DND-41 (cell line): ENCODE measurements around the gene CCDC178.

ENCODE experiments used
- ATAC-seq: fragments of 200-7000 bp; cut with Tn5 transposase; 3 replicates; pipeline ENCODE4 v1.9.1; 2021; ENCODE audit warnings: low read depth; ENCODE audit not compliant: insufficient read depth
- DNase-seq: peaks from one replicate; pipeline ENCODE4 v3.0.0-alpha.2; 2020
- H2AFZ ChIP-seq: 2 replicates; pipeline ENCODE4 v1.6.0; 2012; ENCODE audit warnings: low read depth, low read length
- H3K27ac ChIP-seq: 2 replicates; pipeline ENCODE4 v1.5.1; 2012; ENCODE audit warnings: low read length, inconsistent platforms
- H3K27me3 ChIP-seq: fragments of 200-600 bp; sonication (generic); 2 replicates; pipeline ENCODE4 v1.6.0; 2012; ENCODE audit warnings: low read length, mild to moderate bottlenecking, inconsistent platforms; ENCODE audit not compliant: insufficient read depth, poor library complexity
- H3K36me3 ChIP-seq: 2 replicates; pipeline ENCODE4 v1.5.1; 2012; ENCODE audit warnings: low read length, inconsistent platforms; ENCODE audit not compliant: insufficient read depth
- H3K4me1 ChIP-seq: 2 replicates; pipeline ENCODE4 v1.5.1; 2012; ENCODE audit warnings: mild to moderate bottlenecking, low read length; ENCODE audit not compliant: insufficient read depth
- H3K4me2 ChIP-seq: 2 replicates; pipeline ENCODE4 v1.6.0; 2012; ENCODE audit warnings: mild to moderate bottlenecking, moderate library complexity, low read length, inconsistent platforms; ENCODE audit not compliant: insufficient read depth
- H3K4me3 ChIP-seq, 2 experiments: fragments of 200-600 bp in 1 of 2; shearing (Covaris generic) in 1 of 2; 2 replicates each; pipeline ENCODE4 v1.5.1; 2012 to 2016; ENCODE audit warnings: inconsistent platforms in 2 of 2, low read length in 2 of 2, mild to moderate bottlenecking in 2 of 2, low read depth in 1 of 2, moderate library complexity in 1 of 2
- H3K79me2 ChIP-seq: 2 replicates; pipeline ENCODE4 v1.6.0; 2012; ENCODE audit warnings: low read length, inconsistent platforms; ENCODE audit not compliant: insufficient read depth
- H3K9ac ChIP-seq: 2 replicates; pipeline ENCODE4 v1.6.0; 2012; ENCODE audit warnings: low read depth, mild to moderate bottlenecking, inconsistent platforms, low read length, moderate library complexity
- H3K9me3 ChIP-seq: 2 replicates; pipeline ENCODE4 v1.5.1; 2012; ENCODE audit warnings: low read length, moderate library complexity, mild to moderate bottlenecking, inconsistent platforms; ENCODE audit not compliant: insufficient read depth, severe bottlenecking
- H4K20me1 ChIP-seq: 2 replicates; pipeline ENCODE4 v1.6.0; 2012; ENCODE audit warnings: low read length; ENCODE audit not compliant: insufficient read depth
- EZH2 ChIP-seq: IDR thresholded peaks from 3 replicates; pipeline ENCODE4 v1.6.1; 2012; ENCODE audit warnings: borderline replicate concordance, low read depth, mild to moderate bottlenecking, moderate library complexity, low read length, inconsistent platforms; ENCODE audit not compliant: severe bottlenecking
- TF ChIP-seq, protein P1 (sequence below): IDR thresholded peaks from 2 replicates; pipeline ENCODE4 v1.5.1; 2012; ENCODE audit warnings: borderline replicate concordance, low read length, moderate library complexity, mild to moderate bottlenecking; ENCODE audit not compliant: poor library complexity, severe bottlenecking; ENCODE audit errors: extremely low read depth

Gene CCDC178

DNA sequence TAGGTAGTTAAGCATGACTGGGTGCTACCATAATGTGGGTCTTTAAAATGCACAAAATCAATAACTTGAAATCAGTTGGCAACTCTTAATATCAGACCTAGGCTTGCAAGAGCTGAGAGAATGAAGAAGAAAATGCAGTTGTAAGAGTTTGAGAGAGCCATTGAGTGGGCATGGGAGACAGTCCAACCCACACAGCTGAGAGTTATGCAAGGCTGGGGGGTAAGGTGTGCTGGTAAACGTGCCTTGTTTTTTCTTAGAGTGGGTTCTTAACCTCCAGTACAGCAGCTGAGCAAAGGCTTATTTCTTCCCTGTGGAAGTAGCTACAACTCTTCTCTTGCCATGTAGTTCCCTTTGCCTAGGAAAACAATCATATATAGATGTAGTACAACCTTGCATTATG lies 20.2 kb upstream of the CCDC178 start:
- no peaks in the 10 kb centered on the region for H3K79me2 ChIP-seq
- H4K20me1 ChIP-seq: no peaks in the 10 kb centered on the region
- H3K4me3 ChIP-seq: no peak overlapping the region
- DNase-seq (no peak), ATAC-seq (no peak)
- H3K27ac ChIP-seq: no peak overlapping the region
- H3K27me3 ChIP-seq: no peaks in the 10 kb centered on the region
- H3K36me3 ChIP-seq: no peaks in the 10 kb centered on the region
- TF ChIP-seq, protein P1, sequence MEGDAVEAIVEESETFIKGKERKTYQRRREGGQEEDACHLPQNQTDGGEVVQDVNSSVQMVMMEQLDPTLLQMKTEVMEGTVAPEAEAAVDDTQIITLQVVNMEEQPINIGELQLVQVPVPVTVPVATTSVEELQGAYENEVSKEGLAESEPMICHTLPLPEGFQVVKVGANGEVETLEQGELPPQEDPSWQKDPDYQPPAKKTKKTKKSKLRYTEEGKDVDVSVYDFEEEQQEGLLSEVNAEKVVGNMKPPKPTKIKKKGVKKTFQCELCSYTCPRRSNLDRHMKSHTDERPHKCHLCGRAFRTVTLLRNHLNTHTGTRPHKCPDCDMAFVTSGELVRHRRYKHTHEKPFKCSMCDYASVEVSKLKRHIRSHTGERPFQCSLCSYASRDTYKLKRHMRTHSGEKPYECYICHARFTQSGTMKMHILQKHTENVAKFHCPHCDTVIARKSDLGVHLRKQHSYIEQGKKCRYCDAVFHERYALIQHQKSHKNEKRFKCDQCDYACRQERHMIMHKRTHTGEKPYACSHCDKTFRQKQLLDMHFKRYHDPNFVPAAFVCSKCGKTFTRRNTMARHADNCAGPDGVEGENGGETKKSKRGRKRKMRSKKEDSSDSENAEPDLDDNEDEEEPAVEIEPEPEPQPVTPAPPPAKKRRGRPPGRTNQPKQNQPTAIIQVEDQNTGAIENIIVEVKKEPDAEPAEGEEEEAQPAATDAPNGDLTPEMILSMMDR: no peak
- no peak for TF ChIP-seq EZH2
- H3K9ac ChIP-seq: no peak overlapping the region
- no peak overlapping the region for H2AFZ ChIP-seq
- H3K4me2 ChIP-seq: no peak overlapping the region
- H3K4me1 ChIP-seq: no peaks in the 10 kb centered on the region
- H3K9me3 ChIP-seq: no peaks in the 10 kb centered on the region

DNA sequence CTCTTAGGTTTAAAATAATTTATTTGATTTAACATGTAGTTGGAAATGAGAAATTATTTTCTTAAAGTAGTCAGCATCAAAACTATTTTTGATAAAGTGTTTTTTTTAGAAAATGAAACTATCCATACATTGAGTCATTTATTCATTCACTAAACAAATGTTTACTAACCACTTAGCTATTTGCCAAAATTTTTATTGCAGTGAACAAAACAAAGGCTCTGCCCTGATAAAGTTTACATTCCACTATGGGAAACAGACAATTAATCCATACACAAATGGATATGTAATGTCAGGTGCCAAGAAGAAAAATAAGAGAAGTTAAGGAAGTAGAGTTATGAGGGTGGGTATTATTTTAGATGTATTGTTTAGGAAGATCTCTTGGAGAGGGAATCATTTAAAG lies 19.1 kb upstream of the CCDC178 start:
- no peak for TF ChIP-seq EZH2
- TF ChIP-seq, protein P1: no peak
- H3K36me3 ChIP-seq: no peaks in the 10 kb centered on the region
- H3K4me2 ChIP-seq: no peak overlapping the region
- H3K9me3 ChIP-seq: no peaks in the 10 kb centered on the region
- no peaks in the 10 kb centered on the region for H3K79me2 ChIP-seq
- H4K20me1 ChIP-seq: no peaks in the 10 kb centered on the region
- ATAC-seq: no peak
- no peaks in the 10 kb centered on the region for H3K27me3 ChIP-seq
- H3K27ac ChIP-seq: no peak overlapping the region
- no peak overlapping the region for H3K9ac ChIP-seq
- no peak overlapping the region for H2AFZ ChIP-seq
- DNase-seq: no peak
- no peaks in the 10 kb centered on the region for H3K4me1 ChIP-seq
- no peak overlapping the region for H3K4me3 ChIP-seq

DNA sequence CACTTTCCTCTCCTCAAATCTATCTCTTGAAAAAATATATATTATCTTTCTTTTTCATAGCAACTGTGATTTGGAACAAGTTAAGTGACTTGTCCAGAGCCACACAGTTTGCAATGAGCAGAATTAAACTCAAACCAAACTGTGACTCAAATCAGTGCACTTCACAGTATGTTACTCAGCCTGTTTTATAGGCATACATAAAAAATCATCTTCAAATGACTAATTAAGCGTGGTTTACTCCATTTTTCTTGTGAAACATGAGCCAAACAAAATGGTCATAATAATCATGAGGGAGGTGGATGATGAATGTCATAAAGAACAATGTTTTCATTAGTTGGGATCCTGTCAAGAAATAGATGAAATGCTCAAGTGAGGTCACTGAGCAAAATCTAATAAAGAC lies 6.1 kb upstream of the CCDC178 start:
- no peak for TF ChIP-seq EZH2
- DNase-seq (no peak), ATAC-seq (no peak)
- Histone ChIP-seq H3K4me2 (no peak overlapping the region), H2AFZ (no peak overlapping the region), H3K4me1 (no peaks in the 10 kb centered on the region), H3K27me3 (no peaks in the 10 kb centered on the region), H3K79me2 (no peaks in the 10 kb centered on the region), H3K9me3 (no peaks in the 10 kb centered on the region), H4K20me1 (no peaks in the 10 kb centered on the region), H3K9ac (no peak overlapping the region), H3K27ac (no peak overlapping the region), H3K36me3 (no peaks in the 10 kb centered on the region), H3K4me3 (no peak overlapping the region)

DNA sequence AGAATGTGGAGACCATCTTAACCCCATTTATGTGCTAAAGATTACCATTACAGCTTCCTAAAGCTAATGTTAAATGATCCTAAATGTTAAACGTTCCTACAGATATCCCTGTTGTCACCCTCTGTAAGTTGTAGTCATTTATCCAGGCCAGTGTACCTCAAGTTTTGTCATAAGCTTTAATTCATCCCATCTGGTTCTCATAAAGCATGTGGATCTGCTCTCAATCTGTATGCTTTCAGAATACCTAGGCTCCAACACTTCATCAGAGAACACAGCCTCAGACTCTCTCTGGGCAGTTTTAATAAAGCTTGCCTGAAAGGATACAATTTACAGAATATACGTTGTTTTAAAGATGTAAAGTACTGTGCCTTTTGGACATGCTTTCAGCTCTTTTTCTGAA lies 4.2 kb upstream of the CCDC178 start:
- Histone ChIP-seq H3K79me2 (no peaks in the 10 kb centered on the region), H3K9me3 (no peaks in the 10 kb centered on the region), H3K9ac (no peak overlapping the region), H3K4me1 (no peaks in the 10 kb centered on the region), H2AFZ (no peak overlapping the region), H3K4me3 (no peak overlapping the region), H4K20me1 (no peaks in the 10 kb centered on the region), H3K27ac (no peak overlapping the region), H3K36me3 (no peaks in the 10 kb centered on the region), H3K4me2 (no peak overlapping the region), H3K27me3 (no peaks in the 10 kb centered on the region)
- no peak for DNase-seq
- no peak for TF ChIP-seq EZH2
- TF ChIP-seq, protein P1: no peak
- no peak for ATAC-seq
